WI38 (cell line): ENCODE data around the gene AGBL4.

ENCODE experiments used
- H3K4me3 ChIP-seq: 2 replicates; pipeline ENCODE4 v1.5.1; 2011; ENCODE audit warnings: low read depth, mild to moderate bottlenecking, control low read depth, low read length
- CTCF ChIP-seq: IDR thresholded peaks from 2 replicates; pipeline ENCODE4 v1.5.1; 2012; ENCODE audit warnings: low read depth, mild to moderate bottlenecking, control low read depth, low read length

The AGBL4 gene

DNA sequence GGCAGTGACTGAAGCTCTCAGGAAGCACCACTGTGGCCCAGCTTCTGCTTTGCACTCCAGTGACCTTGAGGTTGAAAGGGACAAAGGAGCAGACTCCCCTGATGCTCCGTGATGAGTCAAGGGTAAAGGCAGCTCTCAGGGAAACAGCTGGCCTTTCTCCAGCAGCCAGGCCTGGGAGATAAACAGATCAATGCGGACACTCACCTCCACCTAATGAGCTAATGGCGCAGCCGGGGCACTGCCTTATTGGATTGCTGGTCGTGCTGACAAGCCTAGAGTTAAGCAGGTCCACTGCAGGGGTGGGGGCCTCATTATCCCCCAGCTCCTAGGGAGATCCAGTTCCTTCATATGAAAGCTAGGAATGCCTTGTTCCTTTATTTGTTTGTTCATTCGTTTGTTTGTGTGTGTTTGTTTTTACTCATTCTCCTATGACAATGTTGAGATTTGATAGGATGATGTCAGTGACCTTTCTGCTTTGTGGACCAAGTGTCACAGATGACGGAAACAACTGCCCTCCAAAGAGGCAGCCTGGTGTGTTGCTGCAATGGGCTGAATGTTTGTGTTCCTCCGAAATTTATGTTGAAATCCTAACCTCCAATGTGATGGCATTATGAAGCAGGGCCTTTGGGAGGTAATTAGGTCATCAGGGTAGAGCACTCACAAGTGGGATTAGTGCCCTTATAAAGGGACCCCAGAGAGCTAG, 1105.7 kb downstream of the AGBL4 start:
- no peak for TF ChIP-seq CTCF

GRCh38 chr1:48917070-48917454, 1106.7 kb downstream of the AGBL4 start:
- no peak overlapping the region for H3K4me3 ChIP-seq
- no peak for TF ChIP-seq CTCF

More for the DNA sequence above, 1105.7 kb downstream of the AGBL4 start:
- H3K4me3 ChIP-seq = no peak overlapping the region

GRCh38 chr1:48916130-48917069, 1107.4 kb downstream of the AGBL4 start:
- 0 out of 2 replicates have a peak, but pooled peaks have one; percentile 5 for TF ChIP-seq CTCF
- H3K4me3 ChIP-seq = no peak overlapping the region

GRCh38 chr1:48908606-48909005, 1115.1 kb downstream of the AGBL4 start:
- no peak for TF ChIP-seq CTCF
- H3K4me3 ChIP-seq = no peak overlapping the region

GRCh38 chr1:48906729-48907128, 1117.0 kb downstream of the AGBL4 start:
- H3K4me3 ChIP-seq = no peak overlapping the region

DNA sequence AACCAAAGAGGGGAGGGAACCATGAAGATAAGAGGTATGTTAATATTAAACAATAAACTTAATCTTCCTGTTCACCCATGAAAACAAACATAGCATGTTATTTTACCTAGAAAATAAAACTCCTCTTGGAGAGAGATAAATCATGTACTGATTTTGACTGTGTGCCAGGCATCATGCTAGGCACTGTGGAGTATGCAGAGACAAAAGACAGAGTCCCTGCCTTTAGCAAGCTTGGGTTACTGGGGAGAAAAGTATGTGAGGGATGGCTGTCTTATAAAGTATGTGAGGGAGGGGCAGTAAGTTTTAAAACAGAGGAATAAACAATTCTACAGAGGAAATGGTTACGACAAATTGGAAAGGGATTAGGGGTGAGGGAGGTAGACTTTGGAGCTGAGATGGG, 1117.6 kb downstream of the AGBL4 start:
- TF ChIP-seq CTCF = no peak
- no peak overlapping the region for H3K4me3 ChIP-seq

More at GRCh38 chr1:48906729-48907128, 1117.0 kb downstream of the AGBL4 start:
- no peak for TF ChIP-seq CTCF

- TF ChIP-seq CTCF = no peak
- H3K4me3 ChIP-seq = no peak overlapping the region
These were observed 1120.5 kb downstream of the AGBL4 start for GRCh38 chr1:48903291-48903690.
